A549 (cell line): ENCODE data around the gene PARD3B. TPM values are rescaled to one million over a fixed set of nuclear protein-coding genes. Genes with fewer than 3 reads are reported as not detected.

Experiments used
- ATAC-seq, 2 experiments: fragments of 200-7000 bp in 1 of 2; fragments of >200 bp in 1 of 2; cut with Nextera tagmentation in 1 of 2; cut with Tn5 transposase in 1 of 2; 3 replicates each; pipeline versions ENCODE4 v1.8.0 to v1.9.1; 2018 to 2020; ENCODE audit warnings: mild to moderate bottlenecking in 1 of 2, moderate library complexity in 1 of 2
- CTCF ChIA-PET: fragments of 300-600 bp; sonication (Branson Sonifier 250); formaldehyde crosslinking; extraction: SDS; loops from one replicate; lab custom pipeline; 2021; ENCODE audit warnings: antibody characterized with exemption, inconsistent platforms; lab: Yijun Ruan, JAX
- POLR2A ChIA-PET: fragments of 350-600 bp; formaldehyde crosslinking; extraction: SDS; loops from one replicate; lab custom pipeline; 2021; ENCODE audit warnings: antibody characterized with exemption, inconsistent platforms; lab: Yijun Ruan, JAX
- DNase-seq, 2 experiments: peaks; one replicate each; pipeline versions ENCODE4 v3.0.0 to v3.0.0-alpha.2; 2011 to 2016; ENCODE audit warnings: low read depth in 1 of 2, low spot score in 1 of 2
- FAIRE-seq: peaks from 2 replicates; lab custom pipeline; 2011; peaks lifted over from hg19 to GRCh38; lab: Jason Lieb, UNC
- H3K27ac ChIP-seq, 2 experiments: fragments of >200 bp; sonication (Bioruptor Twin); formaldehyde crosslinking; 3 replicates each; pipeline ENCODE4 v1.5.1; 2016 to 2017
- H3K4me1 ChIP-seq: fragments of >200 bp; sonication (Bioruptor Twin); formaldehyde crosslinking; 3 replicates; pipeline ENCODE4 v1.6.1; 2016
- H3K4me2 ChIP-seq: fragments of >200 bp; sonication (Bioruptor Twin); formaldehyde crosslinking; 3 replicates; pipeline ENCODE4 v1.6.1; 2016
- H3K4me3 ChIP-seq: fragments of >200 bp; sonication (Bioruptor Twin); formaldehyde crosslinking; 3 replicates; pipeline ENCODE4 v1.5.1; 2016
- H3K9me3 ChIP-seq: fragments of >200 bp; sonication (Bioruptor Twin); formaldehyde crosslinking; 3 replicates; pipeline ENCODE4 v1.6.1; 2016
- BCL3 ChIP-seq: fragments of >200 bp; sonication (Bioruptor Twin); formaldehyde crosslinking; IDR thresholded peaks from 3 replicates; pipeline ENCODE4 v1.6.1; 2016
- EHF ChIP-seq: fragments of 250-450 bp; sonication (Bioruptor Pico); IDR thresholded peaks from 2 replicates; pipeline ENCODE4 v1.5.0; 2020; ENCODE audit warnings: mild to moderate bottlenecking
- EHMT2 ChIP-seq: fragments of 200-600 bp; sonication (generic); IDR thresholded peaks from 2 replicates; pipeline ENCODE4 v1.6.1; 2016; ENCODE audit warnings: antibody characterized with exemption, low read depth, mild to moderate bottlenecking, moderate library complexity
- FOXS1 ChIP-seq: fragments of 250-450 bp; sonication (Bioruptor Pico); IDR thresholded peaks from 2 replicates; pipeline ENCODE4 v1.5.0; 2020; ENCODE audit warnings: mild to moderate bottlenecking, moderate library complexity
- GATA3 ChIP-seq: IDR thresholded peaks from 2 replicates; pipeline ENCODE4 v1.6.1; 2012; ENCODE audit warnings: borderline replicate concordance
- HDAC2 ChIP-seq: fragments of 200-600 bp; sonication (generic); IDR thresholded peaks from 2 replicates; pipeline ENCODE4 v1.6.1; 2016
- HMGXB4 ChIP-seq: fragments of 250-450 bp; sonication (Bioruptor Pico); IDR thresholded peaks from 2 replicates; pipeline ENCODE4 v1.5.0; 2021; ENCODE audit warnings: mild to moderate bottlenecking, moderate library complexity, borderline replicate concordance
- HOXA7 ChIP-seq: fragments of 250-450 bp; sonication (Bioruptor Pico); IDR thresholded peaks from 2 replicates; pipeline ENCODE4 v1.5.0; 2020; ENCODE audit warnings: mild to moderate bottlenecking, moderate library complexity
- HOXB5 ChIP-seq: fragments of 250-450 bp; sonication (Bioruptor Pico); IDR thresholded peaks from 2 replicates; pipeline ENCODE4 v1.5.0; 2020; ENCODE audit warnings: mild to moderate bottlenecking, moderate library complexity
- MYC ChIP-seq: IDR thresholded peaks from 2 replicates; pipeline ENCODE4 v1.6.1; 2012; ENCODE audit warnings: mild to moderate bottlenecking, inconsistent platforms, low read length, improper control_type of control experiment, borderline replicate concordance
- NPAS2 ChIP-seq: fragments of 250-450 bp; sonication (Bioruptor Pico); IDR thresholded peaks from 2 replicates; pipeline ENCODE4 v1.8.0; 2022; ENCODE audit warnings: mild to moderate bottlenecking, moderate library complexity, borderline replicate concordance
- PHF8 ChIP-seq: fragments of 200-600 bp; sonication (generic); IDR thresholded peaks from 2 replicates; pipeline ENCODE4 v1.6.1; 2016; ENCODE audit warnings: low read depth, mild to moderate bottlenecking, antibody characterized with exemption, moderate library complexity, borderline replicate concordance
- RNF2 ChIP-seq: fragments of 200-600 bp; sonication (generic); IDR thresholded peaks from 2 replicates; pipeline ENCODE4 v1.6.1; 2016; ENCODE audit warnings: low read depth, mild to moderate bottlenecking, antibody characterized with exemption, moderate library complexity, borderline replicate concordance
- SREBF2 ChIP-seq: fragments of 450-650 bp; IDR thresholded peaks from 2 replicates; pipeline ENCODE4 v1.6.1; 2014; ENCODE audit warnings: mild to moderate bottlenecking, moderate library complexity
- TP53 ChIP-seq: fragments of 250-450 bp; sonication (Bioruptor Pico); IDR thresholded peaks from 2 replicates; pipeline ENCODE4 v1.5.0; 2021; ENCODE audit warnings: mild to moderate bottlenecking, moderate library complexity
- ZFP36 ChIP-seq: fragments of 450-650 bp; IDR thresholded peaks from 2 replicates; pipeline ENCODE4 v1.6.1; 2014; ENCODE audit warnings: borderline replicate concordance; ENCODE audit not compliant: partially characterized antibody
- ZSCAN20 ChIP-seq: fragments of 250-450 bp; sonication (Bioruptor Pico); IDR thresholded peaks from 2 replicates; pipeline ENCODE4 v1.8.0; 2022; ENCODE audit warnings: mild to moderate bottlenecking, moderate library complexity
- WGBS: methylation state at CpG from one replicate; pipeline ENCODE4 v1.1.6; 2017; ENCODE audit errors: missing lambda C conversion rate; 5-methylcytosine and 5-hydroxymethylcytosine counted together
- polyA plus RNA-seq, 4 experiments: library from polyadenylated mRNA; depleted of rRNA in 3 of 4; stranded (reverse); fragments of >200 nt; fragmentation: RNase III in 1 of 4; extraction: RNeasy Plus Mini Kit Qiagen cat#74134 plus additional on column Dnase treatment in 1 of 4; gene quantifications; 2 replicates in 3 of 4; 3 replicates in 1 of 4; pipeline ENCODE4 v1.2.3, GENCODE V29; 2011 to 2017
- TF ChIP-seq, protein P1 (sequence below): fragments of >200 bp; sonication (Bioruptor Twin); formaldehyde crosslinking; IDR thresholded peaks from 2 replicates; pipeline ENCODE4 v1.6.1; 2016
- TF ChIP-seq, protein P2 (sequence below): fragments of 150-350 bp; IDR thresholded peaks from 2 replicates; pipeline ENCODE4 v1.6.1; 2014; ENCODE audit warnings: low read depth, mild to moderate bottlenecking, low read length

PARD3B gene
- polyA plus RNA-seq, 2 of the 4 experiments (the other 2 are of a cell fraction), result 1.2 to 2.4 TPM

- TF ChIP-seq BCL3 (no peak), SREBF2 (no peak), NPAS2 (no peak), GATA3 (no peak), PHF8 (no peak)
- TF ChIP-seq, protein P1, sequence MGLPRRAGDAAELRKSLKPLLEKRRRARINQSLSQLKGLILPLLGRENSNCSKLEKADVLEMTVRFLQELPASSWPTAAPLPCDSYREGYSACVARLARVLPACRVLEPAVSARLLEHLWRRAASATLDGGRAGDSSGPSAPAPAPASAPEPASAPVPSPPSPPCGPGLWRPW, result no peak
Observed at GRCh38 chr2:204510709-204511420, 34.4 kb upstream of the PARD3B start (continued).

- POLR2A ChIA-PET, result no interaction called here
- ATAC-seq, result no peak
- 60% methylated on average over 2 of the region's 2 CpGs for WGBS
- FAIRE-seq, result no peak
- no peak overlapping the region for H3K4me3 ChIP-seq
- no peak for DNase-seq
- no peaks in the 10 kb centered on the region for H3K4me1 ChIP-seq
- H3K9me3 ChIP-seq, result no peaks in the 10 kb centered on the region
- no peak overlapping the region for H3K27ac ChIP-seq
- CTCF ChIA-PET, result no interaction called here
- TF ChIP-seq ZFP36 (no peak), HMGXB4 (CRISPR knock-in tag) (no peak), TP53 (no peak), RNF2 (no peak), ZSCAN20 (CRISPR knock-in tag) (no peak), EHMT2 (no peak), GATA3 (no peak), HOXA7 (no peak), HDAC2 (no peak), HOXB5 (CRISPR knock-in tag) (no peak), EHF (CRISPR knock-in tag) (no peak), BCL3 (no peak), FOXS1 (CRISPR knock-in tag) (no peak), MYC (no peak)
- TF ChIP-seq, protein P1, result no peak
- TF ChIP-seq, protein P2, sequence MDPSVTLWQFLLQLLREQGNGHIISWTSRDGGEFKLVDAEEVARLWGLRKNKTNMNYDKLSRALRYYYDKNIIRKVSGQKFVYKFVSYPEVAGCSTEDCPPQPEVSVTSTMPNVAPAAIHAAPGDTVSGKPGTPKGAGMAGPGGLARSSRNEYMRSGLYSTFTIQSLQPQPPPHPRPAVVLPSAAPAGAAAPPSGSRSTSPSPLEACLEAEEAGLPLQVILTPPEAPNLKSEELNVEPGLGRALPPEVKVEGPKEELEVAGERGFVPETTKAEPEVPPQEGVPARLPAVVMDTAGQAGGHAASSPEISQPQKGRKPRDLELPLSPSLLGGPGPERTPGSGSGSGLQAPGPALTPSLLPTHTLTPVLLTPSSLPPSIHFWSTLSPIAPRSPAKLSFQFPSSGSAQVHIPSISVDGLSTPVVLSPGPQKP, result no peak
- no peak overlapping the region for H3K4me2 ChIP-seq
Observed at GRCh38 chr2:204514439-204514838, 30.8 kb upstream of the PARD3B start.
